ENCODE data around the gene AOC1.
"Not testable (repeated sequence)": the region's sequence is repeated elsewhere in the genome, so short reads cannot be mapped to it uniquely, and the experiment has no call there.

Gene AOC1

DNA sequence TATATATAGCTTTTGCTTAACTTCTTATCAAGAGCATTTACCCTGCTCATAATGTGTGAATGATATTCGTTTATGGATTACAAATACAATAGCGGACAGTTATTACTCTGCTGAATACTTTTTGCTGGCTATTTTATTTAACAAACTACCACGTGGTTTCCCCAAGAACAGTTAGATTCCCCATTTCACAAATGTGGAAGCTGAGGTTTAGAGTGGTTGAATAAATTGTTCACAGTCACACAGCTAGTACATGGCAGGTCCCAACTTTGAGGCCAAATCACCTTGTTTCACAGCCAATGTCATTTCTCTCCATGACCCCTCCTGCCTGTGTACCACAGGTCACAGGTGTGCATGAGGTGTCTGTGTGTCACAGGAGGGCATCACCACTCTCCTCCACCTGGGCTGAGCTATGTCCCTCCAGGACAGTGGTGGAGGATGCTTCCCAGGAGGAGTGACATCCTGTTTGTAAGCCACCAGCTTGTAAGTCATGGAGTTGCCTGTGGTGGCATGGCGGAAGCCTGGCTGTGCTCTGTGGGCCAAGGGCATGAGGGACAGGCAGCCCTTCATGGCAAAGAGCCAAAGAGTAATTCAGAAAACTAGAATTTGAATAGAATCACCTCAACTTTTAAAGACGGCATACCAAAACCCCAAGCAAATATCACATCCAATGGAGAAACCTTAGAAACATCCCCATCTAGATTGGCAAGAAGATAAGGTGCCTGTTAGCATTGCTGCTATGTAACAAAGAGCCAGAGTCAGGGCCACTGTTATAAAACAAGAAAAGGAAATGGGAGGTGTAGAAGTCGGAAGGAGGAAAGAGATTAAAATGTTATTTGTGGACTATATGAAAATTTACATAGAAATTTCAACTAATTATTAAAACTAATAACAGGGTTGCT is 51.9 kb downstream of the AOC1 start:
- Histone ChIP-seq H3K4me2 (ENCODE audit: low read length) (peak overlapping the region; percentile 3; the same call in 1 of the 2 replicates), H3K27me3 (ENCODE audit: insufficient read depth, low read length) (peaks cover 13% of the 10 kb centered on the region; the same call in 1 of the 2 replicates)

GRCh38 chr7:150908173-150908572 is 55.9 kb downstream of the AOC1 start:
- no peaks in the 10 kb centered on the region; the same call in 1 of the 2 replicates for H3K36me3 ChIP-seq (ENCODE audit: insufficient read depth, low read length)
- no peaks in the 10 kb centered on the region for H3K79me2 ChIP-seq (ENCODE audit: insufficient read depth, low read length)
- H3F3A ChIP-seq (ENCODE audit: insufficient read depth, low read length): no peaks in the 10 kb centered on the region
- TF ChIP-seq, protein P1, sequence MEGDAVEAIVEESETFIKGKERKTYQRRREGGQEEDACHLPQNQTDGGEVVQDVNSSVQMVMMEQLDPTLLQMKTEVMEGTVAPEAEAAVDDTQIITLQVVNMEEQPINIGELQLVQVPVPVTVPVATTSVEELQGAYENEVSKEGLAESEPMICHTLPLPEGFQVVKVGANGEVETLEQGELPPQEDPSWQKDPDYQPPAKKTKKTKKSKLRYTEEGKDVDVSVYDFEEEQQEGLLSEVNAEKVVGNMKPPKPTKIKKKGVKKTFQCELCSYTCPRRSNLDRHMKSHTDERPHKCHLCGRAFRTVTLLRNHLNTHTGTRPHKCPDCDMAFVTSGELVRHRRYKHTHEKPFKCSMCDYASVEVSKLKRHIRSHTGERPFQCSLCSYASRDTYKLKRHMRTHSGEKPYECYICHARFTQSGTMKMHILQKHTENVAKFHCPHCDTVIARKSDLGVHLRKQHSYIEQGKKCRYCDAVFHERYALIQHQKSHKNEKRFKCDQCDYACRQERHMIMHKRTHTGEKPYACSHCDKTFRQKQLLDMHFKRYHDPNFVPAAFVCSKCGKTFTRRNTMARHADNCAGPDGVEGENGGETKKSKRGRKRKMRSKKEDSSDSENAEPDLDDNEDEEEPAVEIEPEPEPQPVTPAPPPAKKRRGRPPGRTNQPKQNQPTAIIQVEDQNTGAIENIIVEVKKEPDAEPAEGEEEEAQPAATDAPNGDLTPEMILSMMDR (IDR thresholded peaks at IDR 0.05; ENCODE audit: low read length): no peak
- TF ChIP-seq EZH2 (IDR thresholded peaks at IDR 0.05; ENCODE audit: borderline replicate concordance, low read length): no peak
- no peak overlapping the region for H2AFZ ChIP-seq (ENCODE audit: low read length)
- H3K27ac ChIP-seq (ENCODE audit: low read depth, low read length, poor library complexity, severe bottlenecking): no peak overlapping the region
- H3K4me3 ChIP-seq (ENCODE audit: low read depth, low read length, poor library complexity, severe bottlenecking): no peak overlapping the region
- H3K9me3 ChIP-seq (ENCODE audit: low read length): 0 out of 2 replicates have a peak, but pooled peaks cover 5% of the 10 kb centered on the region
- H3K4me2 ChIP-seq (ENCODE audit: low read length): no peak overlapping the region
- H4K20me1 ChIP-seq (ENCODE audit: insufficient read depth, low read length): no peaks in the 10 kb centered on the region
- H3K4me1 ChIP-seq (ENCODE audit: insufficient read depth, low read length, severe bottlenecking): peaks cover 14% of the 10 kb centered on the region
- peaks cover 21% of the 10 kb centered on the region for H3K27me3 ChIP-seq (ENCODE audit: insufficient read depth, low read length)
- no peak overlapping the region for H3K9ac ChIP-seq (ENCODE audit: low read length)
- H3K9me2 ChIP-seq (ENCODE audit: low read depth, low read length): no peaks in the 10 kb centered on the region

More for the DNA sequence above, 51.9 kb downstream of the AOC1 start:
- Histone ChIP-seq H3K4me1 (ENCODE audit: insufficient read depth, low read length, severe bottlenecking) (peaks cover 29% of the 10 kb centered on the region), H3K79me2 (ENCODE audit: insufficient read depth, low read length) (no peaks in the 10 kb centered on the region), H3K27ac (ENCODE audit: low read depth, low read length, poor library complexity, severe bottlenecking) (no peak overlapping the region), H4K20me1 (ENCODE audit: insufficient read depth, low read length) (no peaks in the 10 kb centered on the region), H3K9me2 (ENCODE audit: low read depth, low read length) (no peaks in the 10 kb centered on the region), H3K4me3 (ENCODE audit: low read depth, low read length, poor library complexity, severe bottlenecking) (no peak overlapping the region), H3K9me3 (ENCODE audit: low read length) (0 out of 2 replicates have a peak, but pooled peaks cover 5% of the 10 kb centered on the region), H2AFZ (ENCODE audit: low read length) (no peak overlapping the region), H3K9ac (ENCODE audit: low read length) (no peak overlapping the region), H3K36me3 (ENCODE audit: insufficient read depth, low read length) (no peaks in the 10 kb centered on the region; the same call in 1 of the 2 replicates), H3F3A (ENCODE audit: insufficient read depth, low read length) (no peaks in the 10 kb centered on the region)
- TF ChIP-seq, protein P1 (IDR thresholded peaks at IDR 0.05; ENCODE audit: low read length): no peak
- TF ChIP-seq EZH2 (IDR thresholded peaks at IDR 0.05; ENCODE audit: borderline replicate concordance, low read length): no peak

DNA sequence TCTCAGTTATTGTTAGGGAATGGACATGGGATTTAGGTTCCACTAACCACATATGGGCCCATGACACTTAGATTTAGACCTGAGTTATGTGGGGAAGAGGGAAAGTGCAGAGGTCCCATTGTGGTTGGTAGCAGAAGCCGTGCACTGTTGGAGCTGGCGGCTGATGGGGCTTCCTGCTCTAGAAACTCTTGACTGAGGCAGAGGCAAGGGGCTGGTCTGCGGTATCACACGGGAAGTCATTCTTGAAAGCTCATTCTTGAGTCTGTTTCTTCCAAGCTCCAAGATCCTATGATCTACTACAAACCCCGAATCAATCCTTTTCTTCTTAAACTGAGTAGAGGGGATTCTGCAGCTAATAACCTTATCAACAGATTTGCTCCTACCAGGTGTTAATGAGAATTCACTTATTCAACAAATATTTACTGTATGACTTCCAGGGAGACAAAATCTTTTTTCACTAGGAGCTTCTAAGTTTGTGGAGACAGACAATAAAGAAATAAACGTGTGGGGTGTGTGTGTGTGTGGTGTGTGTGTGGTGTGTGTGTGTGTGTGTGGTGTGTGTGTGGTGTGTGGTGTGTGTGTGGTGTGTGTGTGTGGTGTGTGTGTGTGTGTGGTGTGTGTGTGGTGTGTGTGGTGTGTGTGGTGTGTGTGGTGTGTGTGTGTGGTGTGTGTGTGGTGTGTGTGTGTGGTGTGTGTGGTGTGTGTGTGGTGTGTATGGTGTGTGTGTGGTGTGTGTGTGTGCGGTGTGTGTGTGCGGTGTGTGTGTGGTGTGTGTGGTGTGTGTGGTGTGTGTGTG is 57.1 kb downstream of the AOC1 start:
- Histone ChIP-seq H3K4me2 (ENCODE audit: low read length) (no peak overlapping the region), H3K4me1 (ENCODE audit: insufficient read depth, low read length, severe bottlenecking) (peaks cover 2% of the 10 kb centered on the region), H3F3A (ENCODE audit: insufficient read depth, low read length) (no peaks in the 10 kb centered on the region), H3K9me3 (ENCODE audit: low read length) (0 out of 2 replicates have a peak, but pooled peaks cover 5% of the 10 kb centered on the region), H3K79me2 (ENCODE audit: insufficient read depth, low read length) (no peaks in the 10 kb centered on the region), H3K9ac (ENCODE audit: low read length) (no peak overlapping the region), H2AFZ (ENCODE audit: low read length) (no peak overlapping the region), H3K4me3 (ENCODE audit: low read depth, low read length, poor library complexity, severe bottlenecking) (no peak overlapping the region), H4K20me1 (ENCODE audit: insufficient read depth, low read length) (no peaks in the 10 kb centered on the region), H3K36me3 (ENCODE audit: insufficient read depth, low read length) (no peaks in the 10 kb centered on the region; the same call in 1 of the 2 replicates), H3K27me3 (ENCODE audit: insufficient read depth, low read length) (peaks cover 21% of the 10 kb centered on the region), H3K27ac (ENCODE audit: low read depth, low read length, poor library complexity, severe bottlenecking) (no peak overlapping the region), H3K9me2 (ENCODE audit: low read depth, low read length) (no peaks in the 10 kb centered on the region)
- TF ChIP-seq EZH2 (IDR thresholded peaks at IDR 0.05; ENCODE audit: borderline replicate concordance, low read length): no peak
- TF ChIP-seq, protein P1 (IDR thresholded peaks at IDR 0.05; ENCODE audit: low read length): no peak

DNA sequence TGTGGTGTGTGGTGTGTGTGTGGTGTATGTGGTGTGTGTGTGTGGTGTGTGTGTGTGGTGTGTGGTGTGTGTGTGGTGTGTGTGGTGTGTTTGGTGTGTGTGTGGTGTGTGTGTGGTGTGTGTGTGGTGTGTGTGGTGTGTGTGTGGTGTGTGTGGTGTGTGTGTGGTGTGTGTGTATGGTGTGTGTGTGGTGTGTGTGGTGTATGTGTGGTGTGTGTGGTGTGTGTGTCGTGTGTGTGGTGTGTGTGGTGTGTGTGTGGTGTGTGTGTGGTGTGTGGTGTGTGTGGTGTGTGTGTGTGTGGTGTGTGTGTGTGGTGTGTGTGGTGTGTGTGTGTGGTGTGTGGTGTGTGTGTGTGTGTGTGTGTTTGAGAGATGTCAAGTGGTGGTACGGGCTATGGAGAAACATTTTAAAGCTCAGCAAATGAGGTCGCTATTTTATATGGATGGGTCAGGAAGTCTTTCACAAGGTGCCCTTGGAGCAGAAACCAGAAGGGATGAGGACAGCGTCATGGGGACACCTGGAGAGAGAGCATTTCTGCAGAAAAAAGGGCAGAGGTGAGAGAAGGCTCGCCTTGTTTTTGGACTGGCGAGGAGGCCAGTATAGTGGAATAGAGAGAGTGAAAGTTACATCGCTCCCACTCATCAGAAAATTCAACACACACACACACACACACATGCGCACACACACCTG is 58.1 kb downstream of the AOC1 start:
- H3K4me3 ChIP-seq (ENCODE audit: low read depth, low read length, poor library complexity, severe bottlenecking); H3K9ac ChIP-seq (ENCODE audit: low read length); H3K27ac ChIP-seq (ENCODE audit: low read depth, low read length, poor library complexity, severe bottlenecking); H3K36me3 ChIP-seq (ENCODE audit: insufficient read depth, low read length); H3K4me2 ChIP-seq (ENCODE audit: low read length); H3K9me2 ChIP-seq (ENCODE audit: low read depth, low read length); H3K4me1 ChIP-seq (ENCODE audit: insufficient read depth, low read length, severe bottlenecking); H3K9me3 ChIP-seq (ENCODE audit: low read length); H3F3A ChIP-seq (ENCODE audit: insufficient read depth, low read length); H3K79me2 ChIP-seq (ENCODE audit: insufficient read depth, low read length); H4K20me1 ChIP-seq (ENCODE audit: insufficient read depth, low read length); H2AFZ ChIP-seq (ENCODE audit: low read length): not testable (repeated sequence)
- peaks cover 16% of the 10 kb centered on the region for H3K27me3 ChIP-seq (ENCODE audit: insufficient read depth, low read length)
